GM18519 (cell line): ENCODE results near the gene FAM3C.
"Not testable (repeated sequence)": the region's sequence is repeated elsewhere in the genome, so short reads cannot be mapped to it uniquely, and the experiment has no call there.

Experiments used
- ATAC-seq: cut with Tn5 transposase; IDR thresholded peaks from one replicate; pipeline ENCODE4 v1.9.1; 2021; ENCODE audit warnings: mild to moderate bottlenecking, moderate library complexity; ENCODE audit not compliant: unreplicated experiment, low FRiP score

The FAM3C gene

GRCh38 chr7:121395961-121396757 is at the start of gene FAM3C:
FAM3C (minus strand) TSS chr7:121396308; CDS start chr7:121382969, 13,339 bp downstream.
- peak; percentile 74 for ATAC-seq

GRCh38 chr7:121442845-121443244 is 46.7 kb upstream of the FAM3C start:
- no peak for ATAC-seq

- ATAC-seq = no peak
Measured at GRCh38 chr7:121440857-121441503, 44.9 kb upstream of the FAM3C start.

- ATAC-seq = not testable (repeated sequence)
Measured at GRCh38 chr7:121438043-121438955, 42.2 kb upstream of the FAM3C start.

- ATAC-seq = no peak
Measured at GRCh38 chr7:121437470-121437869, 41.4 kb upstream of the FAM3C start.

GRCh38 chr7:121436688-121437087 is 40.6 kb upstream of the FAM3C start:
- no peak for ATAC-seq

GRCh38 chr7:121436136-121436535 is 40.0 kb upstream of the FAM3C start:
- no peak for ATAC-seq

GRCh38 chr7:121433775-121434174 is 37.7 kb upstream of the FAM3C start:
- ATAC-seq = no peak

GRCh38 chr7:121432486-121432885 is 36.4 kb upstream of the FAM3C start:
- ATAC-seq = peak; percentile 68

GRCh38 chr7:121431996-121432395 is 35.9 kb upstream of the FAM3C start:
- no peak for ATAC-seq

- ATAC-seq = no peak
Measured at GRCh38 chr7:121431389-121431995, 35.4 kb upstream of the FAM3C start.

- no peak for ATAC-seq
Measured at GRCh38 chr7:121430558-121430957, 34.5 kb upstream of the FAM3C start.

- no peak for ATAC-seq
Measured at GRCh38 chr7:121429798-121430197, 33.7 kb upstream of the FAM3C start.

GRCh38 chr7:121428855-121429489 is 32.9 kb upstream of the FAM3C start:
- ATAC-seq = no peak

GRCh38 chr7:121421743-121422142 is 25.6 kb upstream of the FAM3C start:
- ATAC-seq = not testable (repeated sequence)

- ATAC-seq = no peak
Measured at GRCh38 chr7:121420976-121421375, 24.9 kb upstream of the FAM3C start.

- ATAC-seq = no peak
Measured at GRCh38 chr7:121419201-121420148, 23.4 kb upstream of the FAM3C start.

- no peak for ATAC-seq
Measured at GRCh38 chr7:121416533-121416932, 20.4 kb upstream of the FAM3C start.

GRCh38 chr7:121414436-121414835 is 18.3 kb upstream of the FAM3C start:
- no peak for ATAC-seq
